ENCODE measurements around the gene CPVL. TPM values are rescaled to one million over a fixed set of nuclear protein-coding genes. Genes with fewer than 3 reads are reported as not detected.

CPVL gene
- total RNA-seq, 1 donor from 2014 or later = 22.1 TPM

DNA sequence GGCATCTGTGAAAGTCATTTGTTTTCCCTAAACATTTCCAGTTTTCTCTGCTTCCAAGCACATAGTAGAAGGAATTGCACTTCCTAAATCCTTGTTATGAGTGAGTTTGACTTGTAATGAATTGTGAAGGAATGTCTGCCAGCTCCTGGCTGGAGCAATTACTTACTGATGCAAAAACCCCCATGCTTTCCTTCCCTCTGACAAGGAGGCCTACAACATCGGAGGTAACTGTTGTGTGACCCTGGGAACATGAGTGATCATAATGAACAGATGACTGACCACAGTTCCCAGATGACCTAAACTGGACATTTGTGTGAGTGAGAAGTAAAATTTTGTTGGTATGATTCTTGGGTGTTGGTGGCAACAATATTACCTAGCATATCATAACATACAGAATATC lies 21.4 kb upstream of the CPVL start:
- Mint-ChIP-seq H3K4me3 (ENCODE audit: low read depth) (no peak overlapping the region), H3K36me3 (ENCODE audit: insufficient read depth) (peaks cover 2% of the 10 kb centered on the region), H3K27me3 (no peaks in the 10 kb centered on the region), H3K4me1 (ENCODE audit: low read depth) (peaks cover 2% of the 10 kb centered on the region), H3K27ac (no peak overlapping the region), H3K9me3 (ENCODE audit: low read depth) (peaks cover 13% of the 10 kb centered on the region)
- TF ChIP-seq, protein P1, sequence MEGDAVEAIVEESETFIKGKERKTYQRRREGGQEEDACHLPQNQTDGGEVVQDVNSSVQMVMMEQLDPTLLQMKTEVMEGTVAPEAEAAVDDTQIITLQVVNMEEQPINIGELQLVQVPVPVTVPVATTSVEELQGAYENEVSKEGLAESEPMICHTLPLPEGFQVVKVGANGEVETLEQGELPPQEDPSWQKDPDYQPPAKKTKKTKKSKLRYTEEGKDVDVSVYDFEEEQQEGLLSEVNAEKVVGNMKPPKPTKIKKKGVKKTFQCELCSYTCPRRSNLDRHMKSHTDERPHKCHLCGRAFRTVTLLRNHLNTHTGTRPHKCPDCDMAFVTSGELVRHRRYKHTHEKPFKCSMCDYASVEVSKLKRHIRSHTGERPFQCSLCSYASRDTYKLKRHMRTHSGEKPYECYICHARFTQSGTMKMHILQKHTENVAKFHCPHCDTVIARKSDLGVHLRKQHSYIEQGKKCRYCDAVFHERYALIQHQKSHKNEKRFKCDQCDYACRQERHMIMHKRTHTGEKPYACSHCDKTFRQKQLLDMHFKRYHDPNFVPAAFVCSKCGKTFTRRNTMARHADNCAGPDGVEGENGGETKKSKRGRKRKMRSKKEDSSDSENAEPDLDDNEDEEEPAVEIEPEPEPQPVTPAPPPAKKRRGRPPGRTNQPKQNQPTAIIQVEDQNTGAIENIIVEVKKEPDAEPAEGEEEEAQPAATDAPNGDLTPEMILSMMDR (IDR thresholded peaks at IDR 0.05; ENCODE audit: unreplicated experiment) = no peak
- DNase-seq (ENCODE audit: low spot score, unreplicated experiment) = no peak

- H3K27me3 Mint-ChIP-seq = no peaks in the 10 kb centered on the region
- peaks cover 16% of the 10 kb centered on the region for H3K9me3 Mint-ChIP-seq (ENCODE audit: low read depth)
- no peak overlapping the region for H3K4me3 Mint-ChIP-seq (ENCODE audit: low read depth)
- DNase-seq (ENCODE audit: low spot score, unreplicated experiment) = no peak
- peaks cover 3% of the 10 kb centered on the region for H3K4me1 Mint-ChIP-seq (ENCODE audit: low read depth)
- H3K27ac Mint-ChIP-seq = no peak overlapping the region
- TF ChIP-seq, protein P1 (IDR thresholded peaks at IDR 0.05; ENCODE audit: unreplicated experiment) = no peak
- H3K36me3 Mint-ChIP-seq (ENCODE audit: insufficient read depth) = peaks cover 3% of the 10 kb centered on the region
Measured at GRCh38 chr7:29163854-29164253, 17.5 kb upstream of the CPVL start.

DNA sequence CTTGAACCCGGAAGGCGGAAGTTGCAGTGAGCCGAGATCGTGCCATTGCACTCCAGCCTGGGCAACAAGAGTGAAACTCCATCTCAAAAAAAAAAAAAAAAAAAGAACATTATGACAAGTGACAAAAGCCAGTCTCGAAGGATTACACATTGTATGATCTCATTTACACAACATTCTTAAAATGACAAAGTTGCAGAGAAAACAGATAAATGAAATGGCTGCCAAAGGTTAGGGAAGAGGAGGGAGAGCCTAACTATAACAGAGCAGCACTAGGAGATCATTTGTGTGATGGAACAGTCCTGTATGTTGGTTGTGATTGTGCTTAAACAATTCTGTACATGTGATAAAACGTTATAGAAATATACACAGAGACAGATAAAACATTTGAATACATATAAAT lies 16.2 kb upstream of the CPVL start:
- Mint-ChIP-seq H3K9me3 (ENCODE audit: low read depth) (peaks cover 16% of the 10 kb centered on the region), H3K27ac (no peak overlapping the region), H3K36me3 (ENCODE audit: insufficient read depth) (peaks cover 3% of the 10 kb centered on the region), H3K27me3 (no peaks in the 10 kb centered on the region), H3K4me3 (ENCODE audit: low read depth) (no peak overlapping the region), H3K4me1 (ENCODE audit: low read depth) (peaks cover 7% of the 10 kb centered on the region)
- no peak for DNase-seq (ENCODE audit: low spot score, unreplicated experiment)
- TF ChIP-seq, protein P1 (IDR thresholded peaks at IDR 0.05; ENCODE audit: unreplicated experiment) = no peak

DNA sequence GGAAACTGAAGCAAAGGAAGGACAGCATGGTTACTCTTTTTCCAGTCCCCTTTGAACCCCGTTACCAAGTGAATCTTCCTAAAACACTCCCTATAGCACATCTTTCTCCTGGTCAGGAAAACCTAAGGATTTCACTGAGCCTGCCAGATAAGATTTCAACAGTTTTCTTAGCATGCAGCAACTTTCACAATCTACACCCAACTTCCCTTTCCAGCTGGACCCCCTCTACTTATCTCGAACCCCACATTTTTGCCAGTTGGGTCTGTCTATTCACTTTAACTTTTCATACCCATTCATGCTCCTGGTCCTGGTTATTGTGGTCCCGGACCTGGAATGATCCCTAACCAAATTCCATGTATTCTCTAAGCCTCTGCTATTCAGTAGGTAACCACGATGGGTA lies 14.9 kb upstream of the CPVL start:
- peaks cover 15% of the 10 kb centered on the region for H3K9me3 Mint-ChIP-seq (ENCODE audit: low read depth)
- no peaks in the 10 kb centered on the region for H3K27me3 Mint-ChIP-seq
- peaks cover 3% of the 10 kb centered on the region for H3K36me3 Mint-ChIP-seq (ENCODE audit: insufficient read depth)
- H3K4me3 Mint-ChIP-seq (ENCODE audit: low read depth) = no peak overlapping the region
- TF ChIP-seq, protein P1 (IDR thresholded peaks at IDR 0.05; ENCODE audit: unreplicated experiment) = no peak
- no peak for DNase-seq (ENCODE audit: low spot score, unreplicated experiment)
- H3K4me1 Mint-ChIP-seq (ENCODE audit: low read depth) = peaks cover 10% of the 10 kb centered on the region
- no peak overlapping the region for H3K27ac Mint-ChIP-seq

- TF ChIP-seq, protein P1 (IDR thresholded peaks at IDR 0.05; ENCODE audit: unreplicated experiment) = no peak
- no peak overlapping the region for H3K4me3 Mint-ChIP-seq (ENCODE audit: low read depth)
- H3K27me3 Mint-ChIP-seq = no peaks in the 10 kb centered on the region
- H3K9me3 Mint-ChIP-seq (ENCODE audit: low read depth) = peaks cover 6% of the 10 kb centered on the region
- H3K4me1 Mint-ChIP-seq (ENCODE audit: low read depth) = peaks cover 10% of the 10 kb centered on the region
- no peak for DNase-seq (ENCODE audit: low spot score, unreplicated experiment)
- no peak overlapping the region for H3K27ac Mint-ChIP-seq
- peaks cover 1% of the 10 kb centered on the region for H3K36me3 Mint-ChIP-seq (ENCODE audit: insufficient read depth)
Measured at GRCh38 chr7:29160080-29160479, 13.7 kb upstream of the CPVL start.

Measured in progenitor cell of endocrine pancreas (in vitro differentiated cells).